Right kidney (tissue), 1 donor: Measurements from ENCODE around the gene IQCM.
"Not testable (repeated sequence)": the region's sequence is repeated elsewhere in the genome, so short reads cannot be mapped to it uniquely, and the experiment has no call there.

Experiments used
- DNase-seq: peaks from one replicate; pipeline ENCODE4 v3.0.0-alpha.2; 2016

Gene IQCM

DNA sequence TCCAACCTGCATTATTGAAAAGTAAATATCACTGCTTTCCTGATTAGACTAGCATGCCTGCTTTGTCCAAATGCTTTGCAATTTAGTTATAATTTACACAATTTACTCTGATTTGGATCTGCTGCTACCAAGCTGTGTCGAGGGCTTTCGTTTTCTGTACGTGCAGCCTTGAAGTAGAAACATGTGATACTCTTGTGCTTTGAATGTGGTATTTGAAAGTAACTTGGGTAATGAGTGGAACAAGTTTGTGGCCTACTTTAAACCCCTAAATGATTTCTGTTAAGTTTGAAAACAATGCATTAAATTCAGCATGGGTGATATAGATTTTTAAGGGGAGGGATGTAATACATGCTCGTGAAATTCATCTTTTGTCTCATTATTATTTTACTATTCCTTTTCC lies 240.7 kb downstream of the IQCM start:
- DNase-seq, result no peak

DNA sequence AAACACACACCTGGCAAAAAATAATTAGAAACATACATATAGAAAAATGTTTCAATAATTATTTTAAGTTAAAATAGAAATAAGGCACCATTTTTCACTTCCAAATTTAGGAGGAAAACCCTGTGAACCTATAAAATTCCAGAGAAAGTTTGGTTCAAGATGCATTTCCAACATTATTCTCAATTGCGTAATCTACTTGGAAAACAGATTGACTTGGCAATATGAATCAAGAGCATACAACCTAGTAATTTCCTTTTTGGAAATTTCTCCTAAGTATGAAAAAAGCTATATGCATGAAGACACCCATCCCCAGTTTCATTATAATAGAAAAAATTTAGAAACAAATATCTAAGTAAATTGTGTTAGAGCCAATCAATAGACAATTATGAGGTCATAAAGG lies 242.9 kb downstream of the IQCM start:
- no peak for DNase-seq

DNA sequence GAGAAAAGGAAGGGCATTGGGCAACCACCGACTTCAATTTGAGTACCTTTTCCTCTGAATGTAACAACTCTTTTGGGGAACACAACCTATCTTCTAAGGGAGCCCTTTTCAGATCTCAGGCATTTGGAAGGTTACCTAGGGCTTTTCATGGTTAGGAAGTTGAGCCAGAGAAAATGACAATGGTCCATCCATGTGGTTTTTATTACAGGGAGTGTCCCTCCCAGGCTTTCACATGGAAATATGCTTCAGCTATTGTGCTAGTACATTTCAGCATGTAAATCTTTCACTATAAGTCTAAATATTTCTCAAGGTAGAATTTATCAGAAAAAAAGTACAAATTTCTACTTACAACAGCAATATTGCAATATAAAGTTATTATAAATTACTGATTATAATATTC lies 259.8 kb downstream of the IQCM start:
- DNase-seq, result no peak

DNA sequence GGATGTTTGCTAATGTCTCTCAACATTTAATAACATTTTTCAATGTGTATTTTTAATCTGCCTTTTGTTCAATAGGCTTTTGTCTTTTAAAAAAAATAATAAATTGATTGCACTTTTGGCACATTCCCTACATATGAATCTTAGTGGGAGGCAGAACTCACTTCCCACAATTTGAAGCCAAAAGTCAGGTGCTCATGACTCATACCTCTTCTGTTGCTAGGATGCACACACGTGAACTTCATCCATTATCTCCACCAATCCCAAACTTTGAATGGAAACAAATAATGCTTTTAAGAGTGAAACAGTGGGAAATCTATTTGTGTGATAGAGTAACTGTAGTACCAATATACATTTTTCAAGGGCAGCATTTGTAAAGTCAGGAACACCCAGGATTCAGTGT lies 260.5 kb downstream of the IQCM start:
- DNase-seq, result no peak

DNA sequence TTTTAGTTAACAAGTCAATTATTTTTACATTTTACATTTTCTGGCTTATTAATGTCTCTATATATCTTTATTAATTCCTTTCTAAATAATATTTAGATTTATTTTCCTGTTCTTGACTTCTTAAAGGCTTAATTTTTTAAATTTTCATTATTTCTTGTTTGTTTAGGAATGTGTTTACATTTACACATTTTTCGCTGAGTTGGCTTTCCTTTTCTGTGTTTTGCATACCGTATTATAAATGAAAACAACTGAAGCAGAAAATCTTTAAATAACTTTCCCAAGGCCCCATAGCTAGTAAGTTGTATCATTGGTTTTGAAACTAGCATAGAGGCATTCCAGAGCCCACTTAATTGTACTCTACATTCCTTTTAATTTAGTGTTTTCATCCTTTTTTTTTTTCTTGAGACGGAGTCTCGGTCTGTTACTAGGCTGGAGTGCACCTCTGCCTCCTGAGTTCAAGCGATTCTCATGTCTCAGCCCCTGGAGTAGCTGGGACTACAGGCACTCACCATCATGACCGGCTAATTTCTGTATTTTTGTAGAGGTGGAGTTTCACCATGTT lies 261.6 kb downstream of the IQCM start:
- DNase-seq, result no peak

DNA sequence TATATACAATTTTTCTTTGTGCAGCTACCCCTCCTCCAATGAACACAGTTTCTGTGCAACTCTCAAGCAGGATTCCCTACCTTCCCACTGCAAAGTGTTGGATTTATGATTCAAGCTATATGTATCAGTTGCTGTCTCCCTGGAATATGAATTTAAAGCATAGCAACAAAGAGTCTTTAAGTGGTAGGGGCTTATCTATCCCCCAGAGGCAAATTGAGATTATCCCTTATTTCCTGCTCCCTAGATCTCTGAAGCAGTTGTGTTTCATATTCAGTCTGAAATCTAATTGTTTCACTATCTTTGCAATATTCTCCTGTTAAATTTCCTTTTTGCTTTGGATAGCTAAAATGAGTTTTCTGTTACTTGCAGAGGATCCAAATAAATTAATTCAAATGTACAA lies 263.0 kb downstream of the IQCM start:
- DNase-seq, result no peak

DNA sequence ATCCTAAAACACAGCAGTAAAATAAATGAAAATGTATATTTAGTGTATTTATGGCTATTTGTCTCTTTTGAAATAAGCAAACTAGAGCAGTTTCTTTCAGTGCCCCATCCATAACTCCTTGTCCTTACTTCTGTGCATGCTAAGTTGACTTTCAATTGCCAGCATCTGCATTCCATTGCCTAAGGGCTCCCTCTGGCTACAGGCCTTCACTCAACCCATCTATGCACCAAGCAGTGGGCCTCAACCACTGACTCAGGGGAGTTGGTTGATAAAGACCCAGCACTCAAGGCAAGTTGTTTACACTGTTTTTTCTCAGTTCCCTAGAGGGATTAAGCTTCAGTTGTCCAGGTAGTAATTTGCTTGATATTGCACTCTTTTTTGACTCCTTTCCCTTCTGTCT lies 265.7 kb downstream of the IQCM start:
- no peak for DNase-seq

DNA sequence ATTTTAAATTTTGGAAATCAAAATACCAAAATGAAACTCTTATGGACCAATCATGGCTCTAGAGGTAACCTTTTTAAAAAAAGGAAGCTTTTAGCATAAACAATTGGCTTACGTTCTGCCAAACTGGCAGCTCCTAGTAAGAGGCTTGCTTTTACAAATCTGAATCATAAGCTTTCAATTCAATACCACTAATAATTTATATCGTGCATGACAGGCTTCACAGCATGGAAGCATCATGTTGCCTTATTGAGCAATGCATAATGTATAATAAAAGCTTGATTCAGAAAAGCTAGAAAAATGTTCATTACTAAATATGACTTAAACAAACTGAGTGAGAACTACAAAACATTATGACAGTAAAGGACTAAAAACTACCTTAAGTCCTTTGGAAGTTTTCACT lies 280.9 kb downstream of the IQCM start:
- DNase-seq, result no peak

DNA sequence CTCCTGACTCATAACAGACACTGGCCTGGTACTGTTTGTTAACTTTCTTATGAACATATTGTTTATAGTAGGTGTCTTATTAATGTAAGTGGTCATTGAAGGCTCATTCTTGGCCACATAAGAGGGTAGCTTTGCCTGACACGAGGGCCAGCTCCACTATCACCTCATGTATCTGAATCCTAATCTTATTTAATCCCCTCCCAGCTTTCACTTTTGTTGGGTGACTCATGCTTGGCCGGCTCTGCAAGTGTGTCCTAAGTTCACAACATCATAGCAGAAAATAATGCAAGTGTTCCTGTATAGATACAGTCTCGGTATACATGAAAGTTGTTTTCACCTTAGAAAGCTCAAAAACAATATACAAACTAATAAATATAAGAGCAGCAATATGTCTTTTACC lies 283.8 kb downstream of the IQCM start:
- DNase-seq, result no peak

DNA sequence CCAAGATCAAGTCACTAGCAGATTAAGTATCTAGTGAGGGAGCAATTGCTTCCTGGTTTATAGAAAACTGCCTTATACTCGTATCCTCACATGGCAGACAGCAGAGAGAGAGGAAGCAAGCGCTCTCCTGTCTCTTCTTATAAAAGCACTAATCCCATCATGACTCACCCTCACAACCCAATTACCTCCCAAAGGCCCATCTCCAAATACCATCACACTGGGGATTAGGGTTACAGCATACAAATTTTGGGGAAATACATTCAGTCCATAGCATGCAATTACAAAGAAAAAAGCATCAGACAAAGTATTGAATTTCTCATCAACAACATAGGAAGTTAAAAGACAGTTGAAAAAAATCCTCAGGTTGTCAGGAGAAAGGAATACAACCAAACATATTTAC lies 292.6 kb downstream of the IQCM start:
- no peak for DNase-seq

DNA sequence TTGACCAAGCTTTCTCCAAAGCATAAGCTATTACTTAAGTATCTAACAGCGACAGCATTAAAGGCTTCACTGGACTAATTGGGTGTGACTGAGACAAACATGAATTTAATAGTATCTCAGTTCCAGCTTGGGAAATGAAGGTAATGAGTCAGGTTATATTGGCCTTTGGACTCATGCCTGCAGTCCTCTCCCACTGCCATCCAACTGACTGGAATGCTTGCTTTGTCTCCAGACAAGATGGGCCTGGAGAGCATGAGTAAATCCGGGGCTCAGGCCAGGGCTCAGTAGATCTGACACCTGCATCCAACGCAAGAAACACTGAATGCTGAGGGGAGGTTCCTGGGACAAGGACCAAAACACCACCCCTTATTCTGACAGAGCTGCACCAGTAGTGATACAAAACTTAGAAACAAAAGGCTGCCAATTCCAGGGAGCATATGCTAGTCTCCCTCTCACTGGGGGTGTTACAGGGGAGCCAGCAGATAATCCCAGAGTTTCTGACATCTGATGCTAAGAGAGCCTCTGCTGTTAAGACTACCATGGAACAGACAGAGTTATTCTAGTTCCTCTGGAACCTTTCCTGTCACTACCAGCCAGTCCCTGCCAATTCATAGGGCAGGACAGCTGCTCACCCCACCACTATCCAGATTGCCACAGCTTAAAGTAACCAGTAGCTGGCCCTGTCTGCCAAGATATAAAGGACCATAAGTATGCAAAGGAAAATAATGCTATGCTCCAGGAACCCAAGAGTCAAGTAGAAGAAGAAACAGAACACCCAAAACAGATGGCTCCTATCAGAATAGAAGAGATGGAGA lies 293.8 kb downstream of the IQCM start:
- DNase-seq, result no peak

DNA sequence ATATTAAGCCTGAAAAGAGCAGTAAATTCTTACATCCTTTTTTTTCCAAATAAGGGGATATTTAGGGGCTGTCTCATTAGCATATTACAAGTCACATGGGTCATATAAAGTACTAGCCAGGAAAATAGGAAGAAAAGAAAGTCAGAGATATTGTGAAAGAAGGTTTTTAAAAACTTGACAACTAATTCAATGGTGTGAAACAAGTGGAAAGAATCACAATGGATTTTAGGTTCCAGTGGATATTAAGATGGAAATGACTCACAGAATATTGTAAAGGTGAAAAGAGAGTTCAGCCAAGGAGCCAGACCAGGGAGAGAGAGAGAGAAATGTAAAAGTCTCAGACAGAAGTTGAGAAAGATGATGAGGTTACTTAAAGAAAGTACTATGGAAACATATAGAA lies 297.2 kb downstream of the IQCM start:
- DNase-seq, result no peak

DNA sequence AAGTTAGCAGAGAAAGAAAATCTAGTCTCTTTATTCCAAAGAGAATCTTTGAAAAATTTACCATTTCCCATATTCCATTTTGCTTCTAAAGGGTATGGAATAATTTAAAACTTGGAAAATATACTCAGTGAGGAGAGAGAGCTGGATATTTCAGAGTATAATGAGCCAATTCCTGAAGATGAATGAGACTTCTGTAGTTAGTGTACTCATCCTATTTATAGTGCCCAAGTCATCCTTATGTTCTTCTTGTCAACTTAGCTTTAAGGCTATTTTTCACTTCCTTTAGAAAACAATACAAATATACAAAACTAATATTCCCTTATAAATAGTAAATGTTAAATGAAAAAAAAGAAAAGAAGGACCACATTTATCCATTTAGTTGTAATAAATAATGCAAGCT lies 302.6 kb downstream of the IQCM start:
- no peak for DNase-seq

DNA sequence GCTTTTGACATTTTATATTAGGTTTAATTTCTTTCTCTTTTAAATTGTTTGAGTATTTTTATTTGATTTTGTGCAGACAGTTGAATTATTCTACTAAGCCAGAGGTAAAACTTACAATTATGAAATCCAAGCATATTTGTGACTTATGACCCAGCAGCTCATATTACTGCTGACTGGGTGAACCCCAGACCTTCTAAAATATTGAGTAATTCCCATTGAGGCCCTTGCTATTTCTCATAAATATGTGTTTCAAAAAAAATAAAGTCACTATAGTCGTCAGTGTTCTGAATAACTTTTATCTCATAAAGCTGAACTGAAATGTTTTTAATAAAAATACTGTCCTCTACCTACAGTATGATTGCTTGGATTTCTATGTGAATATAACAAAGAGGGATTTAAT lies 303.1 kb downstream of the IQCM start:
- no peak for DNase-seq

DNA sequence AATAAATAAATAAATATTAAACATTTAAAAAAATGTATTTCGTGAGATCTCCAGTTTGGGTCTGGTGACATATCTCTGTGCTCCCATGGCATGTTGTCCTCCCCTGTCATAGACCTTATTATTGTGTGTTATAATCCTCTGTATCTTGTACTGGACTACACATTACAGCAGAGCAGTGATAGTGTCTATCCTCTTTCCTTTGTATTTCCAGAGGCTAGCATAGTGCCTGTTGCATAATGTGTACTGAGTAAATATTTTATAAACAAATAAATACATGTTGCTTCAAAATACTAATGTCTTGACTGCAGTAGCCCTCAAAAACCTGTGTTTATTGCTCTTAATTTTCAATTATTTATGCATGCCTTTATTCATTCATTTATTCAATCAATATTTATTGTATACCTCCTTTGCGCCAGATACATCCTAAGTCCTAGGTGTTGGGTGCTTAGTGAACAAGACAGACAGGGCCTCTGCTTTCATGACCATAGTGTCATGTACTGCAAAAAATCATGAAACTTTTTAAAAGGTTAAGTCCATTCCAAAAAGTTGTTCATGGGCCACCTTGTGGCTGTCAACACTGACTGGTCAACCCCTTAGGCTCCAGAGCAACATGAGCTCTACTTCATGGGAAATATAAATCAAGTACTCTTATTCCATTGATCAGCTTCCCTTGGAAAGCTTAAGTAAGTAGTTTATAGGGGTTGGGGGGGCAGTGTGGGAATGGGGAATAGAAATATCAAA lies 303.9 kb downstream of the IQCM start:
- DNase-seq, result no peak

DNA sequence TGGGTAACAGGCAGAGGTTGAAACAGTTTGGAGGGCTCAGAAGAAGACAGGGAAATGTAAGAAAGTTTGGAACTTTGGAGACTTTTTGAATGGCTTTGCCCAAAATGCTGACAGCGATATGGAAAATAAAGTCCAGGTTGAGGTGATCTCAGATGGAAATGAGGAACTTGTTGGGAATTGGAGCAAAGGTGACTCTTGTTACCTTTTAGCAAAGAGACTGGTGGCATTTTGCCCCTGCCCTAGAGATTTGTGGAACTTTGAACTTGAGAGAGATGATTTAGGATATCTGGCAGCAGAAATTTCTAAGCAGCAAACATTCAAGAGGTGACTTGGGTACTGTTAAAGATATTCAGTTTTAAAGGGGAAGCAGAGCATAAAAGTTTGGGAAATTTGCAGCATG lies 308.3 kb downstream of the IQCM start:
- not testable (repeated sequence) for DNase-seq

DNA sequence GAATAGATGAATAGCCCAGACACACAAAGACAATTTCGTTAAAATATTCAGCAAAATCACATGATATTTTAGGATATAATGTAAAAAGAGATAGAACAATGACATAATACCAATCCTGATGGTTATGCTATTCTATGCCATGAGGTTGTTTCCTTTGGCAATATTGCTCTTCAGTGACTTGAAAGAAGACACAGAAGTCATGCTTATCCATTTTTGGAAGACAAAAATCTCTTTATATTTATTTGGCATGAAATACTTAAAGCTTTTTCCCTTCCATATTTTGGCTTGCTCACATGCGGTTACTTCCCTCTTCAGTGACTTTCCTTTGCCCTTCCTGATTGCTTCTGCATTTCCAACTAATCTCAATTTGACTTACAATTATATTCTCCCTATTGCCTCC lies 314.8 kb downstream of the IQCM start:
- no peak for DNase-seq

DNA sequence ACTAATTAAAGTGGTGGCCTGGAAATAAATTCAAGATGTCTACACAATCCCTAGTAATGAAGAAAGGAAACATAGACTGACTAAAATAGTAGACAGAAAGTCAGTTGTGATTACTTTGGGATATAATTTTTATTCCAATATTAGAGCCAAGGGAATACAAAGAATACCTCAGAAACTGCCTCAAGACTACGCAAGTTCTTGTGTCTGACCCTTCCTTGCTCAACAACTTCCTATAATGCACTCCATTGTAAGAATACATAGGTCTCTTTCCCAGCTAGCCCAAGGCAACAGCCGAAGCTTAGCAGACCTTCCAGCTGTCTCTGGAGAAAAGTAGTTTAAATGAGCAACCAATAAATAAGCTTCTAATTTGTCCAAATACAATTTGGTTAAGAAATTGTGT lies 315.9 kb downstream of the IQCM start:
- DNase-seq, result no peak

DNA sequence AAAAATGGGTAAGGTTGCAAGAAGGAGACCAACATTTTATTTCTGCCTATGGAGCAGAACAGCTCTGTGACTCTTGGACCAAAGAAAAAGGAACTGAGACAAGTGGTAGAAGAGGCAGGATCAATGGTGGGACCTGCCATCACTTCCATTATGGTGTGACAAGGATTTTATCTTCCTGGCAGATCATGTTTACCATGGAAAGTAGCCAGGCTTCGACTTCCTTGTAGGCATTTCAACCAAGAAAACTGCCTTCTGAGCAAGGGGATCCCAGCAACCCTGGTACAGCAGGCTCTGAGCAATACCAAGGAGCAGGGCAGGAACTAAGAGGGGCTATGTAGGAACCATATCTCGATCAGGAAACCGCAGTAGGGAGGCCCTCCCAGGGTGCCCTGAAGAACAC lies 317.4 kb downstream of the IQCM start:
- no peak for DNase-seq

DNA sequence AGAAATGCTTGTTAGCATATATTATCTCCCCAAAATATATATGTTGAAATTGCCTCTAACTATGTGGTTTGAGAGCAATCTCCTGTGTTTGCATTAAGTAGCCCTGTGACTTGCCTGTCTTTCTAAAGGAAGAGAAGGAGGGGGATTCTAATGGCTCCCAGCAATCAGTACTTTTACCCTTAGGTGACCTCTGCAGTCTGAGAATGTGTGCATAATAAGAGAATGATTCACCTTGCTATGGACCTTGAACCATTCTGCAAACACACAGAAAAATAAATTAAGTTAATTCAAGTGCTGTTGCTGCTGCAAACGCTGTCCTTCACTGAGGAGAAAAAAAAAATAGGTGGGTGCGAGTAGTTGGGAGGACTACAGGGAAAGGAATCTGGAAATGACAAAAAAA lies 322.2 kb downstream of the IQCM start:
- no peak for DNase-seq

DNA sequence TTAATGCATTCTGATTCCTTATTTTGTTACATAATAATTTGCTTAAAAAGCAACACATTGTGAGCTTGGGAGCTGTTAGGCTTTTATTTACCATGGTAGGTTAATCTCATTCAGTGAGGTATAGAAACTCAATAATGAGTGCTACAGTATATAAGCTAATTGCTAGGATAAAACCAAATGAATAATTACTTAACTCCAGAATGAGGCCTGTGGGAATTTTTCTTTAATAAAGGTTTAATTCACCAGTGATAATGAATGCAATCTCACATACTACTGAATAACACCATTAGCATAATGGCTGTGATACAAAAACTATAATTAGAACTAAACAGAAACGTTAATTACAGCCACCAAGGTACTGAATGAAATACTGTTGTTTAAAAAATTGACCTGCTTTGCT lies 326.3 kb downstream of the IQCM start:
- no peak for DNase-seq

DNA sequence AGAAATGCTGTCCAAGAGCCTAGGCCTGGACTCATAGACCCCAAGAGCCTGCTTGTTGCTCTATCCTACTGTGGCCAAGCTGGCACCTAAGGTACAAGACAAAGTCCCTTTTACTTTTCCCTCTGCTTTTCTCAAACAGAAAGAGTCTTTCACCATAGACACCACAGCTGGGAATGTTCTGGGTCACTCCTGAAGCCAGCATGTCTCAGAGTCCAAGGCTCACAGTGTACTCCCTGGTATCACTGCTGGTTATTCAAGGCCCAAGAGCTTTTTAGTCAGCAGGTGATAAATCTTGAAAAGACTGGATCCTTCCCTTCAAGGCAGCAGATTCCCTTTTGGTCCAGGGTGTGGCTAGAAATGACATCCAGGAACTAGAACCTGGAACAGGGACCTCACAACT lies 328.8 kb downstream of the IQCM start:
- DNase-seq, result no peak

DNA sequence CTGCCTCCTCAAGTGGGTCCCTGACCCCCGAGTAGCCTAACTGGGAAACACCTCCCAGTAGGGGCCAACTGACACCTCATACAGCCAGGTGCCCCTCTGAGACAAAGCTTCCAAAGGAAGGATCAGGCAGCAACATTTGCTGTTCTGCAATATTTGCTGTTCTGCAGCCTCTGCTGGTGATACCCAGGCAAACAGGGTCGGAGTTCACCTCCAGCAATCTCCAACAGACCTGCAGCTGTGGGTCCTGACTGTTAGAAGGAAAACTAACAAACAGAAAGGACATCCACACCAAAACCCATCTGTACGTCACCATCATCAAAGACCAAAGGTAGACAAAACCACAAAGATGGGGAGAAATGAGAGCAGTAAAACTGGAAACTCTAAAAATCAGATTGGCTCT lies 347.0 kb downstream of the IQCM start:
- not testable (repeated sequence) for DNase-seq

DNA sequence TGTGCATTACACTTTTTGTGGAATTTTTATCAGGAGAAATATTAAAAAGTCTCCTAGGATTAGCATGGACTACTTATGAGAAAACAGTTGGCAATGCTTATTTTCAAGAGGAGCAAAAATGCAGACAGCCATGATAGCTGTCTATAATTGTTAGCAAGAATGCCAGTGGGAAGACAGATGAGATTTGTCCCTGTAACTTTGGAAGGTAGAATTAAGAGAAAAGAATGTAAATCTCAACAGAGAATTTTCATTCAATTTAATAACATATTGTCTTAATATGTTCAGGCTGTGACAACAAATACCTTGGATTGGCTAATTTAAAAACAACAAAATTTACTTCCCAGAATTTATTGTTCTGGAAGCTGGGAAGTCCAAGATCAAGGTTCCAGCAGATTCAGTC lies 349.2 kb downstream of the IQCM start:
- no peak for DNase-seq
